ENCODE results near the gene SIPA1.

GRCh38 chr11:65680192-65680743 is 42.4 kb downstream of the SIPA1 start:
- TF ChIP-seq CTCF (IDR thresholded peaks at IDR 0.05) (no peak), POLR2A (IDR thresholded peaks at IDR 0.05) (no peak)

All from ovary (tissue), 3 donors.